AG04450 (cell line): ENCODE measurements around the gene POP4. TPM values are rescaled to one million over a fixed set of nuclear protein-coding genes. Genes with fewer than 3 reads are reported as not detected.

Experiments
- CTCF ChIA-PET: fragments of 300-600, 350-600 bp; formaldehyde crosslinking; extraction: SDS; loops from one replicate; lab custom pipeline; 2022; ENCODE audit warnings: antibody characterized with exemption, inconsistent platforms; lab: Charles Lee
- POLR2A ChIA-PET: fragments of 350-600 bp; formaldehyde crosslinking; extraction: SDS; loops from one replicate; lab custom pipeline; 2021; ENCODE audit warnings: antibody characterized with exemption, inconsistent platforms; lab: Yijun Ruan, JAX
- DNase-seq: peaks from one replicate; pipeline ENCODE4 v3.0.0-alpha.2; 2011; ENCODE audit warnings: low read depth, low spot score
- H3K27ac ChIP-seq: one replicate; pipeline ENCODE4 v1.5.1; 2012; ENCODE audit warnings: low read depth, low read length, control low read depth
- H3K27me3 ChIP-seq: one replicate; pipeline ENCODE4 v1.6.0; 2012; ENCODE audit warnings: low read length; ENCODE audit not compliant: control insufficient read depth, insufficient read depth
- H3K4me3 ChIP-seq: 2 replicates; pipeline ENCODE4 v1.5.1; 2011; ENCODE audit warnings: mild to moderate bottlenecking, low read depth, low read length, control low read depth
- H3K9me3 ChIP-seq: 2 replicates; pipeline ENCODE4 v1.5.1; 2012; ENCODE audit warnings: low read length; ENCODE audit not compliant: control insufficient read depth, insufficient read depth
- polyA plus RNA-seq: library from polyadenylated mRNA; depleted of rRNA; stranded (reverse); fragments of >200 nt; gene quantifications from 2 replicates; pipeline ENCODE4 v1.2.3, GENCODE V29; 2011
- TF ChIP-seq, protein P1 (sequence below): IDR thresholded peaks from 2 replicates; pipeline ENCODE4 v1.5.1; 2011; ENCODE audit warnings: low read depth, low read length, control low read depth, inconsistent platforms

Gene POP4
- polyA plus RNA-seq, 1 experiment = 87.4 TPM

DNA sequence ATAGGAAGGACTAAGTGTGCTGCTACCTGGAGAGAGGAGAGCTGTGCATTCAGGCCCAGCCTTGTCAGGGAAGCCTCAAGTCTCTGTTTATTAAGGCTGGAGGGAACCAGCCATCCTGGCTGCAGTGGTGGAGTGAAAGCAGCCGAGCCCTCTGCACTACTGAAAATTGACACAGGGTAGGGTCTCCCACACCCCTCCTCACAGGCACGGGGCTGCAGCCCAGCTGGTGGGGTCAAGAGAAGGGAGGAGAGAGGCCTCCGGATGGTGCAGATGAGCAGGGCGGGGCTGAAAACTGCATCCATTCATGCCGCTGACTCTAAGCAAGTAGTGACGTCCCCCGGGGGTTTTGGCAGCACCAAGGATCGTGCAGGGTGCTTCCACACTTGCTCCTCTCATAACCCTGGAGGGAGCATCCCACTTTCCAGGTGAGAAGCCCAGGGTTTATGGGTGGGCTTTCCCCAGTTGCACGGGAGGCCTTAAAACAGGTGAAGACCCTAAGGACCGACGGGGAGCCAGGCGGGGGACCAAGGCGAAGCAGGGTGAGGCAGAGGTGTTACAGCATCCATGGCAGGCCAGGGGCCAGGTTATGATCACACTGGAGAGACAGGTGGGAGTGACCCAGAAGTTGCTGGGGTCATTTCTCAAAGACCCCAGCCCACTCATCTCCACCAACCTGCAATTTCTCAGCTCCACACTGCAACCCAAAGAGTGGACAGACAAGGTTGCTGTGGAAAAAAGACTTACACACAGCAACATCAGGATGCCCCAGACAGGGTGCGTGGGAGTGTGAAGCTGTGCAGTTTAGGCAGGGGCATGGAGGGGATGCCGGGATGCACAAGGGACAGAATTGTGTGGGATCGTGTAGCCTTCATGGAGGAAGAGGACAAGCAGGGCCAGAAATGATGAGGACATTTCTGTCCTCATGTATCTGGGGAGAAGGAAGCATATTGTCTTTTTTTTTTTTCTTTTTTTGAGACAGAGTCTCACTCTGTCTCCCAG lies 43.5 kb upstream of the POP4 start:
- ChIA-PET POLR2A (no interaction called here), CTCF (no interaction called here)
- Histone ChIP-seq H3K4me3 (no peak overlapping the region), H3K9me3 (peaks cover 4% of the 10 kb centered on the region; the same call in 1 of the 2 replicates), H3K27ac (no peak overlapping the region), H3K27me3 (no peaks in the 10 kb centered on the region)
- TF ChIP-seq, protein P1, sequence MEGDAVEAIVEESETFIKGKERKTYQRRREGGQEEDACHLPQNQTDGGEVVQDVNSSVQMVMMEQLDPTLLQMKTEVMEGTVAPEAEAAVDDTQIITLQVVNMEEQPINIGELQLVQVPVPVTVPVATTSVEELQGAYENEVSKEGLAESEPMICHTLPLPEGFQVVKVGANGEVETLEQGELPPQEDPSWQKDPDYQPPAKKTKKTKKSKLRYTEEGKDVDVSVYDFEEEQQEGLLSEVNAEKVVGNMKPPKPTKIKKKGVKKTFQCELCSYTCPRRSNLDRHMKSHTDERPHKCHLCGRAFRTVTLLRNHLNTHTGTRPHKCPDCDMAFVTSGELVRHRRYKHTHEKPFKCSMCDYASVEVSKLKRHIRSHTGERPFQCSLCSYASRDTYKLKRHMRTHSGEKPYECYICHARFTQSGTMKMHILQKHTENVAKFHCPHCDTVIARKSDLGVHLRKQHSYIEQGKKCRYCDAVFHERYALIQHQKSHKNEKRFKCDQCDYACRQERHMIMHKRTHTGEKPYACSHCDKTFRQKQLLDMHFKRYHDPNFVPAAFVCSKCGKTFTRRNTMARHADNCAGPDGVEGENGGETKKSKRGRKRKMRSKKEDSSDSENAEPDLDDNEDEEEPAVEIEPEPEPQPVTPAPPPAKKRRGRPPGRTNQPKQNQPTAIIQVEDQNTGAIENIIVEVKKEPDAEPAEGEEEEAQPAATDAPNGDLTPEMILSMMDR = no peak
- no peak for DNase-seq

DNA sequence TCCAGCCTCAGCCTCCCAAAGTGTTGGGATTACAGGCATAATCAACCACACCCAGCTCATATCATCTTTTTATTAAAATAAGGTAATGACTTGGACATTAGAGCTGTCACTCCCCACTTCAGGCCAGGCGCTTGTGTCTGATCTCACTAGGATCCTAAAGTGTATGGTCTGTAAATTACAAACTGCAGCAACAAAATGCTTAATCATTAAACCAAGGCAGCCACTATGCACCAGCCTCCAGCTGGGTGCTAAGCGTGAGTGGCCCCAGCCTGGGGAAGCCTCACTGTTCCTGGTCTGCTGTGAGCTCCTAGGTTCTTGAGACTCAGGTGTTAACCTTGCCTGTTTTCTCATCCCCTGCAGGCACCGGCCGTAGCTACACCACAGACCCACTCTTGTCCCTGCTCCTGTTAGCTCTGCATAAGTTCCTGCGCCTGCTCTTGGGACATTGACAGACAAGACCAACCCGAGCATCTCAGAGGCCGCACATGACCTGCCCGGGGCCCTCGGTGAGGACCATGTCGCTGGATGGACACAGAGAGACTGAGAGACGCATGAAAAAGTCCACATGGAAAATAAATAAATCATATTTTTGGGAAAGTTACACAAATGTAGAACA lies 42.5 kb upstream of the POP4 start:
- ChIA-PET POLR2A (no interaction called here), CTCF (no interaction called here)
- Histone ChIP-seq H3K4me3 (no peak overlapping the region), H3K9me3 (peaks cover 4% of the 10 kb centered on the region; the same call in 1 of the 2 replicates), H3K27ac (peak overlapping the region; percentile 21), H3K27me3 (no peaks in the 10 kb centered on the region)
- TF ChIP-seq, protein P1 = no peak
- DNase-seq = no peak

DNA sequence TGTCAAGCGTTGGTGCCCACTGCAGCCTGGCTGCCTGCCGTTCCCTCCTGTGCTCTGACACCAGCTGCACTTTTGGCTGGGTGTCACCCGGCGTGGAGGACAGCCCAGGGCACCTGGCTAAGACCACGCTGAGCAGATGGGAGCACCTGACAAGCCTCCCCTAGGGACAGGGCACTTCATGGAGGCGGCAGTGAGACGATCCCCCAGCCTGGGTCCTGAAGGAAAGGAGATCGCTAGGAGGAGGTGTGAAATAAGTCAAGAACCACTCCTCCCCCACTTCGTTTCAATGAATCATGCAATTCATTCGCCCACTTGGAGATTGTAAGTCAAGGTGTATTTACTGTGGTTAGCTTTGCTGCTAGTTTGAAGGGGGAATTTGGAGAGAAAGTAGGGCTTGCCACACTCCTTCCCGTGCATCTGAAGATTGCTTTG lies 41.5 kb upstream of the POP4 start:
- Histone ChIP-seq H3K27me3 (no peaks in the 10 kb centered on the region), H3K4me3 (no peak overlapping the region), H3K27ac (no peak overlapping the region), H3K9me3 (peaks cover 4% of the 10 kb centered on the region; the same call in 1 of the 2 replicates)
- TF ChIP-seq, protein P1 = no peak
- DNase-seq = no peak
- ChIA-PET CTCF (no interaction called here), POLR2A (no interaction called here)

DNA sequence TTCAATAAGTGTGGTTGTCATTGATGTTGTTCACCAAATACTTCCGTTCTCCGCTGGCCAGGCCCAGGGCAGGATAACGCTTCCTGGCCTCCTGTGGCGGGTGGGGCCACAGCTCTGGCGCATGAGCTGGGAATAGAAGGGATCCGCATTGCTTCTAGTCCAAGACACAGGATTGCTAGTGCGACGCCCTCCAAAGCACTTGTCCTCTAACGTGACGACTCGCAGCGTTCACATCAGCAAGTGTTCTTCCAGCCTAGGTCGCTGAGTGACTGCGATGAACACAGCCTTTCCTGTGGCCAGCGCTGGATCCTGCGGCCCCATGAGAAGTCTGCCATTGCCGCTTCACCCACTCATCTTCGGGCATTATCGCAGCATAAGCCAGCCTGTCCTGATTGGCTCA lies 40.9 kb upstream of the POP4 start:
- POLR2A ChIA-PET = no interaction called here
- CTCF ChIA-PET = no interaction called here
- Histone ChIP-seq H3K27ac (no peak overlapping the region), H3K4me3 (no peak overlapping the region), H3K9me3 (no peaks in the 10 kb centered on the region), H3K27me3 (no peaks in the 10 kb centered on the region)
- DNase-seq = no peak
- TF ChIP-seq, protein P1 = no peak
